ENCODE results near the gene CALML3. TPM values are rescaled to one million over a fixed set of nuclear protein-coding genes. Genes with fewer than 3 reads are reported as not detected.

The CALML3 gene
- total and polyA plus RNA-seq, 2 experiments from 2014 or later: not detected

DNA sequence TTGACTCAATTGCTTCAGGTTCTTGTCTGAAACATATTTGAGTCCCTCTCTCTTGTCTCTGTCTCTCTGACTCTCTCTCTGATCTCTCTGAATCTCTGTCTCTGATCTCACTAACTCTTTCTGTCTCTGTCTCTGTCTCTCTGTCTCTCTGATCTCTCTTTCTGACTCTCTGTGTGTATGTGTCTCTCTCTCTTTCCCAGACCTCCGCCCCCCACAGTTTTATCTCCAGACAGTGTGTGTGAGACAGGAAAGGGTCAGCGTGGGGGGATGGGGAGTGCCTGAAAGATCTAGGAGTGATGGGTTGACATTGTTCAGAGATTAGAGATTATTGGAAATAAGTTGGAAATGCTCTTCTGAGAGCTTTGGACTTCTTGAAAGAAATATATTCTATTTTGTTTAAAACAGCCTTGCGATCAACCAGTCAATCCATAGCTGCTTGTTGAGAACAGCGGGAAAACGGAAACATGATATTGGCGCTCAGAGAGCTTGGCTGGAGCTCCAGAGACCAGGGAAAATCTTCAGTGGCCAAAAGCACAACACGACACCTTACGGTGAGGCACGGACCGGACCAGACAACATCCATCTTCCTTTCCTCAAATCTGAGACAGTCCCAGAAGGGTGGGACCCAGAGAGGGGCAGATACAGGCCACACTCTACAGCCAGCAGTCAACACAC, 35.5 kb downstream of the CALML3 start:
- no peak overlapping the region for H3K4me3 ChIP-seq
- TF ChIP-seq, protein P1, sequence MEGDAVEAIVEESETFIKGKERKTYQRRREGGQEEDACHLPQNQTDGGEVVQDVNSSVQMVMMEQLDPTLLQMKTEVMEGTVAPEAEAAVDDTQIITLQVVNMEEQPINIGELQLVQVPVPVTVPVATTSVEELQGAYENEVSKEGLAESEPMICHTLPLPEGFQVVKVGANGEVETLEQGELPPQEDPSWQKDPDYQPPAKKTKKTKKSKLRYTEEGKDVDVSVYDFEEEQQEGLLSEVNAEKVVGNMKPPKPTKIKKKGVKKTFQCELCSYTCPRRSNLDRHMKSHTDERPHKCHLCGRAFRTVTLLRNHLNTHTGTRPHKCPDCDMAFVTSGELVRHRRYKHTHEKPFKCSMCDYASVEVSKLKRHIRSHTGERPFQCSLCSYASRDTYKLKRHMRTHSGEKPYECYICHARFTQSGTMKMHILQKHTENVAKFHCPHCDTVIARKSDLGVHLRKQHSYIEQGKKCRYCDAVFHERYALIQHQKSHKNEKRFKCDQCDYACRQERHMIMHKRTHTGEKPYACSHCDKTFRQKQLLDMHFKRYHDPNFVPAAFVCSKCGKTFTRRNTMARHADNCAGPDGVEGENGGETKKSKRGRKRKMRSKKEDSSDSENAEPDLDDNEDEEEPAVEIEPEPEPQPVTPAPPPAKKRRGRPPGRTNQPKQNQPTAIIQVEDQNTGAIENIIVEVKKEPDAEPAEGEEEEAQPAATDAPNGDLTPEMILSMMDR (IDR thresholded peaks at IDR 0.05; ENCODE audit: low read depth, low read length): no peak

DNA sequence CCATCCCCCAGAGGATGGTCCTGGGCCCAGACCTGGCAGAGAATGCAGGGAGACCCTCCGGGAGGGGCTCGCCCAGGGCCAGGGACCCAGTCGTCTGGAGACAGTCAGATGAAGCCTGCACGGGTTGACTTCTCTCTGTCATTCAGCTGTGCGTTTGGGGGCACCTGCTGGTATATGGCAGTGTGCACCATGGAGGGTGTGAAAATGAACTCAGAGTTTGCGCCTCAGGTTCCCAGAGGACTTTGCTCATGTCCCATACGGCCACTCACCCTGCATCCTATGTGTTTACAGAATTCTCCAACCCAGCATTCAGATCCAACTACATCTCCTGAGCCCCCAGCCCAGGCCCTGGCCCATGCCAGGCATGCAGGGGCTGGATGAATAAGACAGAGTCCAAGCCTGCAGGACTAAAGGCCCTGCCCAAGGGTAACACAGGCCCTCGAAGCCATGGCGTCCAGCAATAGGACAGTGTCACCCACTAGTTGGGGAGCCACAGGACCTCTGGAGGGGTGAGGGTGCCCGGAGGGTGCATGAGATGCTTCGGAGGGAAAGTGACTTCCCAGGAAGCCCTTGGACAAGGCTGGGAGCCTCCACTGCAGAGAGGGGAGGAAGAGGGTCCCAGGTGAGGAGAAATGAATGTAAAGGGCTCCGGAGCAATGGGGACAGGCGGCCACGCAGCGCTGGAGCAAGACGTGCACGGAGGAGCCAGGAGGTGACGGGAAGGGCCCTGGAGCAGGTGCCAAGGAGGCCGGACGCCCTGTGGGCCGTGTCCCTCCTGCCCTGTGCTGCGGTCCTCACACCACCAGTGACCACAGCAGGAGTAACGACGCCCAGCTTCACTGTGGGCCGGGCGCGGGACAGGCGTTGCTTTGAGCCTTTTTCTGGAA, 36.3 kb downstream of the CALML3 start:
- no peaks in the 10 kb centered on the region for H3K27me3 ChIP-seq
- H3K9me3 ChIP-seq (ENCODE audit: low read depth): no peaks in the 10 kb centered on the region
- TF ChIP-seq, protein P1 (IDR thresholded peaks at IDR 0.05; ENCODE audit: low read depth, low read length): no peak
- no peaks in the 10 kb centered on the region for H3K36me3 ChIP-seq
- peaks cover 36% of the 10 kb centered on the region for H3K4me1 ChIP-seq (ENCODE audit: low read depth)
- no peak overlapping the region for H3K27ac ChIP-seq
- no peak for DNase-seq (ENCODE audit: low read depth in 1 of 2, low spot score in 1 of 2)
- H3K4me3 ChIP-seq: no peak overlapping the region

More for the DNA sequence above, 35.5 kb downstream of the CALML3 start:
- Histone ChIP-seq H3K27me3 (no peaks in the 10 kb centered on the region), H3K9me3 (ENCODE audit: low read depth) (no peaks in the 10 kb centered on the region), H3K27ac (peak overlapping the region; percentile 53), H3K4me1 (ENCODE audit: low read depth) (peaks cover 37% of the 10 kb centered on the region), H3K36me3 (no peaks in the 10 kb centered on the region)
- no peak for DNase-seq (ENCODE audit: low read depth in 1 of 2, low spot score in 1 of 2)

DNA sequence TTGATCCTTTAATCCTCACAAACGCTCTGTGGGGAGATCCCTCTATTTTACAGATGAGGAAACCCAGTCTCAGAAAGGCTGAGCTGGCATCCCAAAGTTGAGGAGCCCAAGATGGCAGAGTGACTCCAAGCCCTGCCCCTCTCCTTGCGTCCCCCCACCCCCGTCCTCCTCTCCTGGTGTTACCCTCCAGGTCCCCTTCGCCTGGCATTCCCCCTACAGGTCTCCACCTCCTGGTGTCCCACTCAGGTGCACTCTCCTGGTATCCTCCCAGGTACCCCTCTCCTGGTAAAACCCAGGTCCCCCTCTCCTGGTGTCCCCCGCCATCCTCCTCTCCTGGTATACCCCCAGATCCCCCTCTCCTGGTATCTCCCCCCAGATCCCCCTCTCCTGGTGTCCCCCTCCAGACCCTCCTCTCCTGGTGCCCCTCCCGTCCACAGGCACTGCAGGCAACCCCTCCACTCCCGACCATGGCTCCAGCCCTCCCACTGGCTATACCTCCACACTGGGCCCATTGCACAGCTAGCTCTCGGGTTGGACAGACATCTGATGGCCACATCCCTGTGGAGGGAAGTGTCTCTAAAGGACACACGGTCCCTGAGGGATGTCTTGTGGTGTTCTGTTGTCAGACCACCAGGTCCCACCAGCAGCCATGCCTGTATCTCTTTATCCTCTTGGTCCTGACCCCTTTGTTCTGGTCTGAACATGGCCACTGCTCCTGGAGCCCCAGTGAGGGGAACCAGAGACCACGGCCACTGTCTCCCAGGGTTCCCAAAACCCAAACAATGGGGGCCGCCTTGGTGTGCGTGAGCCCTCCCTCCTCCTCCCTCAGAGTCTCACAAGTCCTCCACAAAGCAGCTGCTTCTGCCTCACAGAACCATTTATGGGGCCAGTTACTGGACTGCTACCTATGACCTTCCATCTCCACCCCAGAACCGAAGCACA, 37.2 kb downstream of the CALML3 start:
- no peaks in the 10 kb centered on the region for H3K27me3 ChIP-seq
- H3K27ac ChIP-seq: no peak overlapping the region
- TF ChIP-seq, protein P1 (IDR thresholded peaks at IDR 0.05; ENCODE audit: low read depth, low read length): no peak
- peaks cover 31% of the 10 kb centered on the region for H3K4me1 ChIP-seq (ENCODE audit: low read depth)
- no peak overlapping the region for H3K4me3 ChIP-seq
- no peaks in the 10 kb centered on the region for H3K36me3 ChIP-seq
- DNase-seq (ENCODE audit: low read depth in 1 of 2, low spot score in 1 of 2): no peak
- H3K9me3 ChIP-seq (ENCODE audit: low read depth): no peaks in the 10 kb centered on the region

DNA sequence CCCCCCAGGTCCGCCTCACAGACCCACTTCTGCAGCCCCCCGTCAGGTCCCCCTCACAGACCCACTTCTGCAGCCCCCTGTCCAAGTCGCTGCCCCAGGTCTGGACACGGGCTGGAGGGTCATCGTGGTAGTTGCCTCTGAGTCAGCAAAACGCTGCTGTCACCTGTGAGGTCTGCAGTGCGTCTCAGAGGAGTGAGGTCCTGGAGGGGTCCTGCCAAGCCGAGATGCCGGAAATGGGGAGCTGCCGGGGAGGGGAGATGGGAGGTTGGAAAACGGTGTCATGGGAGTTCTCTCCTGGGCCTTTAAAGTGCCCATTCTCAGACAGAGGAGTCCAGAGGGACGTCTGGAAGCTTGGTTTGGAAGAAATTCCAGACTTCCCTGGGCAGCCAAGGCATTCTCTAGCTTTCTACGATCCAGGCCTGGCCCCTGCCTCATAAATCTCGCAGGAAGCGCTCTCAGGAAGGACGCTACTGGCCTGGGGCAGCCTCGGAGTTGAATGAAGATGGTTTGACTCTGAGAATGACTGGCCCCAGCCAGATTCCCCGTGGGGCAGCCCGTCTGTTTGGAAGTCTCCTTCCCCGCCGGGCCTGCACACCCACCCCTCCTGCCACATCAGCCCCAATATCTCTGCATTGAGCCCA, 38.7 kb downstream of the CALML3 start:
- peak overlapping the region; percentile 40 for H3K27ac ChIP-seq
- TF ChIP-seq, protein P1 (IDR thresholded peaks at IDR 0.05; ENCODE audit: low read depth, low read length): no peak
- no peaks in the 10 kb centered on the region for H3K9me3 ChIP-seq (ENCODE audit: low read depth)
- no peaks in the 10 kb centered on the region for H3K27me3 ChIP-seq
- H3K36me3 ChIP-seq: no peaks in the 10 kb centered on the region
- H3K4me3 ChIP-seq: no peak overlapping the region
- peak; percentile 18 to 50 for DNase-seq (ENCODE audit: low read depth in 1 of 2, low spot score in 1 of 2)
- peaks cover 24% of the 10 kb centered on the region for H3K4me1 ChIP-seq (ENCODE audit: low read depth)
